Gastroesophageal sphincter (tissue), 4 donors: ENCODE data around the gene CNOT3. TPM values are rescaled to one million over a fixed set of nuclear protein-coding genes. Genes with fewer than 3 reads are reported as not detected.
"Not testable (repeated sequence)": the region's sequence is repeated elsewhere in the genome, so short reads cannot be mapped to it uniquely, and the experiment has no call there.

Source experiments
- ATAC-seq: fragments of 150-250 bp; one replicate; pipeline ENCODE4 v1.9.1; 2016; ENCODE audit warnings: mild to moderate bottlenecking, moderate library complexity
- H3K27ac ChIP-seq, 4 donors: fragments of 200-600 bp; sonication (generic) in 3 of 4; 1 replicate in 3 of 4; 2 replicates in 1 of 4; pipeline ENCODE4 v1.5.1; 2016 to 2019
- H3K27me3 ChIP-seq: fragments of 200-600 bp; sonication (generic); one replicate; pipeline ENCODE4 v1.5.1; 2019
- H3K36me3 ChIP-seq, 2 donors: fragments of 200-600 bp; sonication (generic); one replicate each; pipeline ENCODE4 v1.5.1; 2019; ENCODE audit warnings: control low read depth in 1 of 2
- H3K4me1 ChIP-seq, 3 donors: fragments of 200-600 bp; sonication (generic); 1 replicate in 2 of 3; 2 replicates in 1 of 3; pipeline ENCODE4 v1.5.1; 2016 to 2019; ENCODE audit warnings: control low read depth in 2 of 3
- H3K4me3 ChIP-seq, 2 donors: fragments of 200-600 bp; sonication (generic); one replicate each; pipeline ENCODE4 v1.5.1; 2019; ENCODE audit warnings: mild to moderate bottlenecking in 1 of 2, moderate library complexity in 1 of 2
- H3K9me3 ChIP-seq, 3 donors: fragments of 200-600 bp; sonication (generic); one replicate each; pipeline ENCODE4 v1.5.1; 2017 to 2019; ENCODE audit warnings: control low read depth in 2 of 3
- CTCF ChIP-seq, 4 experiments: fragments of 200-600 bp in 2 of 4; fragments of 450-650 bp in 2 of 4; sonication (generic) in 1 of 4; IDR thresholded peaks; one replicate each; pipeline ENCODE4 v1.5.1; 2017 to 2019; ENCODE audit warnings: antibody characterized with exemption in 4 of 4, mild to moderate bottlenecking in 2 of 4, moderate library complexity in 2 of 4
- EP300 ChIP-seq: sonication (generic); formaldehyde crosslinking; IDR thresholded peaks from one replicate; pipeline ENCODE4 v1.6.1; 2017; ENCODE audit warnings: antibody characterized with exemption, mild to moderate bottlenecking
- POLR2A ChIP-seq, 2 donors: fragments of 450-650 bp; IDR thresholded peaks; one replicate each; pipeline ENCODE4 v1.6.1; 2017; ENCODE audit warnings: antibody characterized with exemption in 2 of 2, mild to moderate bottlenecking in 2 of 2, moderate library complexity in 1 of 2
- POLR2AphosphoS5 ChIP-seq: sonication (generic); formaldehyde crosslinking; IDR thresholded peaks from one replicate; pipeline ENCODE4 v1.6.1; 2017; ENCODE audit warnings: antibody characterized with exemption
- WGBS, 2 donors: methylation state at CpG; one replicate each; pipeline ENCODE4 v1.1.5; 2018; ENCODE audit warnings: low coverage in 1 of 2; 5-methylcytosine and 5-hydroxymethylcytosine counted together
- total RNA-seq, 4 donors: library from RNA; depleted of rRNA; stranded (reverse); fragments of >200 nt; gene quantifications; one replicate each; pipeline ENCODE4 v1.1.0, GENCODE V29; 2016

CNOT3 gene
- total RNA-seq, 4 donors from 2014 or later, result 14.7 to 32.4 (median 23.1) TPM

- no peaks in the 10 kb centered on the region for H3K9me3 ChIP-seq
- 40 to 49% methylated on average over 2 to 4 of the region's 10 CpGs for WGBS, 2 donors
- no peak overlapping the region for H3K27ac ChIP-seq
- H3K36me3 ChIP-seq, result peaks cover 0 to 56% of the 10 kb centered on the region in 2 donors
- ATAC-seq, result no peak
- H3K27me3 ChIP-seq, result no peaks in the 10 kb centered on the region
- H3K4me3 ChIP-seq, result no peak overlapping the region
- H3K4me1 ChIP-seq, result no peaks in the 10 kb centered on the region
- TF ChIP-seq EP300 (no peak), CTCF (IDR thresholded peaks at IDR 0.05) (no peak), POLR2A (IDR thresholded peaks at IDR 0.05) (no peak), POLR2AphosphoS5 (no peak)
Observed at GRCh38 chr19:54179921-54180461, 42.4 kb downstream of the CNOT3 start.

- H3K4me1 ChIP-seq, result no peaks in the 10 kb centered on the region
- peaks cover 0 to 56% of the 10 kb centered on the region in 2 donors for H3K36me3 ChIP-seq
- WGBS, 2 donors, result 95% methylated on average over 13 of the region's 37 CpGs; no CpG with 5 or more reads in 1 of the 2 donors
- H3K9me3 ChIP-seq, result no peaks in the 10 kb centered on the region
- H3K4me3 ChIP-seq, result no peak overlapping the region
- no peaks in the 10 kb centered on the region for H3K27me3 ChIP-seq
- no peak for ATAC-seq
- H3K27ac ChIP-seq, result no peak overlapping the region
- no peak for TF ChIP-seq POLR2AphosphoS5
- no peak for TF ChIP-seq EP300
- no peak for TF ChIP-seq CTCF (IDR thresholded peaks at IDR 0.05)
- TF ChIP-seq POLR2A (IDR thresholded peaks at IDR 0.05), result no peak
Observed at GRCh38 chr19:54180691-54181091, 43.1 kb downstream of the CNOT3 start.

GRCh38 chr19:54181894-54182293 is 44.3 kb downstream of the CNOT3 start:
- not testable (repeated sequence) for H3K9me3 ChIP-seq, H3K4me1 ChIP-seq, H3K4me3 ChIP-seq, H3K27ac ChIP-seq, ATAC-seq, H3K27me3 ChIP-seq
- peaks cover 0 to 55% of the 10 kb centered on the region in 2 donors for H3K36me3 ChIP-seq
- WGBS, 2 donors, result 78 to 79% methylated on average over 3 of the region's 3 CpGs

GRCh38 chr19:54183431-54183830 is 45.9 kb downstream of the CNOT3 start:
- whole genome bisulfite sequencing, 2 donors, result 80 to 100% methylated on average over 1 to 2 of the region's 11 CpGs
- H3K36me3 ChIP-seq, result peaks cover 0 to 52% of the 10 kb centered on the region in 2 donors
- peaks cover 0 to 8% (median 4%) of the 10 kb centered on the region in 3 donors for H3K4me1 ChIP-seq
- H3K4me3 ChIP-seq, result no peak overlapping the region
- H3K9me3 ChIP-seq, result no peaks in the 10 kb centered on the region
- H3K27ac ChIP-seq, result no peak overlapping the region
- TF ChIP-seq POLR2A (IDR thresholded peaks at IDR 0.05) (no peak), CTCF (IDR thresholded peaks at IDR 0.05) (no peak), POLR2AphosphoS5 (no peak), EP300 (no peak)
- no peaks in the 10 kb centered on the region for H3K27me3 ChIP-seq
- ATAC-seq, result no peak

- TF ChIP-seq POLR2A (IDR thresholded peaks at IDR 0.05) (no peak), POLR2AphosphoS5 (no peak), EP300 (no peak), CTCF (IDR thresholded peaks at IDR 0.05) (no peak)
- no peak for ATAC-seq
- no peak overlapping the region for H3K27ac ChIP-seq
Observed at GRCh38 chr19:54186351-54186750, 48.8 kb downstream of the CNOT3 start.

More at GRCh38 chr19:54186351-54186750, 48.8 kb downstream of the CNOT3 start:
- H3K4me1 ChIP-seq, result peaks cover 0 to 16% (median 7%) of the 10 kb centered on the region in 3 donors
- no peaks in the 10 kb centered on the region for H3K27me3 ChIP-seq
- peaks cover 0 to 23% of the 10 kb centered on the region in 2 donors for H3K36me3 ChIP-seq
- WGBS, 2 donors, result 82 to 89% methylated on average over 5 to 8 of the region's 8 CpGs
- no peak overlapping the region for H3K4me3 ChIP-seq
- no peaks in the 10 kb centered on the region for H3K9me3 ChIP-seq
